IPS DF 19.7 (cell line): ENCODE measurements around the gene FBXW8.

Experiments used
- DNase-seq: peaks from one replicate; pipeline ENCODE4 v3.0.0-alpha.2; 2013; ENCODE audit warnings: low read depth, low spot score

The FBXW8 gene

DNA sequence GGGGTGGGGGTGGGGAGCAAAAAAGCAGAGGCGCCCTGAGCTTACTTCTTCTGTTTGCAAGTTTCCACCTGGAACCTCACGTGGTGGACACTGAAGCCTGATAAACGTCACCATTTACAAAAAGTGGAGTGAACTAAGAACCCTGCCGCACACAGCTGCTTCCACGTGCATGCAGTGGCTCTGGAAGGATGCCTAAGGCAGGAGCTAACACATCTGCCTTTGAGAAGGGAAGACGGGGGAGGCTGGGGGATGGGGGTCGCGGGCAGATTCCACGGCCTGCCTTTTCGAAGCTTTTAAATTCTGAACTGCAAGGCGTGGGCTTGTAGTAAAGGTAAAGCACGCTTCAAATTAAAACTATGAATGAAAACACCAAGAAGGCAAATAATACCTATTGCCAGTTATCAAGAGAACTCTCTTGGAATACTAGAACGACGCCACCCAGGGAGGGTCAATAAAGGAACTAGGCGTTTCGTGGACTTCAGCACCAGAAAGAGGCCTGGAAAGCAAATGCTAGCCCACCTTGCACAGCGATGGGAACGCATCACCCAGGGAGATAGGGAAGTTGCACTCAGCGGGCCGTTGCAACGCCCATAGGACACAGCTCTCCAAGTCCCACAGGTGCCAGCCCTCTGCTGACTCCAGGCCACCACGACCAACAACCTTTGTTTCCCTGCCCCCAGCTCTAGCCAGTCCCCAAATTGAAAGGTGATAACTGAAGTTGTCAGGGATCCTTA is 126.7 kb downstream of the FBXW8 start:
- DNase-seq: no peak

DNA sequence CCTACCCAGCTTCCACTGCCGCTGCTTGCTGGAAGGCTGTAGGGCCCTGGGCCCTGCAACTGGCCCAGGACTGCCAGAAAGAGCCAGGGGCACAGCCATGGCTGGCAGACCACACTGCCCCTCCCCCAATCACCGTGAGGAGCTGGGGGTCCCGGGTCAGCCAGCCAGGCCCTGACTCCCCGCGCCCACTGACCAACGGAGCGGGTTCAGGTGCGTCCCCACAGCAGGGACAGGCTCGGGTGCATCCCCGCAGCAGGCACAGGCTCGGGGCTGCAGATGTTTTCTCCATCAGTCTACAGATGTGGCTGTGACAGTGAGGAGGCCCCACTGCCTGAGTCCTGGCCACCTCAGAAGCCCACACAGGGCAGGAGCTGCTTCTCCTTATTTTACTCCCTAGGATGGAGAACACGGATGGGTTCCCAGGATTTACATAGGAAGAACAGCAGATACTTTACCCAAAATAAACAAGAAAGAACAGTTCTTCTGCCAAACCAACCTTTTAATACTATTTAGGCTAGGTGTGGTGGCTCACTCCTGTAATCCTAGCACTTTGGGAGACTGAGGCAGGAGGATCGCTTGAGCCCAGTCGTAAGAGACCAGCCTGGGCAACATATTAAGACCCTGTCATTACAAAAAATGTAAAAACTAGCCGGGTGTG is 127.4 kb downstream of the FBXW8 start:
- DNase-seq: no peak

DNA sequence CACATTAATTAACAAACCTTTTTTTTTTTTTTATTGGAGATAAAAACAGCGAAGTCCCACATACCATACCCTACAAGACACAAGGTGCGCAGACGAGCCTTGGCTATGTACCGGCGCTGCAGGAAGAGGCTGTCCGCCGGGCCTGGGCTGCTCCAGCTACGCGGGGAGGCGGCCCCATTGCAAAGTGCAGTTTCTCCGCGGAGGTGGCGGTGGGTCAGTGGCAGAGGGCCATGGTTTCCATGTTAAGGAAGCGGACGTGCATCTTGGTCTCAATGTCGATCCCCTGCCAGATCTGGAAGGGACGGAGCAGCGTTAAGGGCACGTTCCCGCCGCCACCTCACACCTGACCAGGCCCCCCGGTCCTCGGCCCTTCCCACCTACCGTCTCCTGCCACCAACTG is 128.2 kb downstream of the FBXW8 start:
- no peak for DNase-seq

DNA sequence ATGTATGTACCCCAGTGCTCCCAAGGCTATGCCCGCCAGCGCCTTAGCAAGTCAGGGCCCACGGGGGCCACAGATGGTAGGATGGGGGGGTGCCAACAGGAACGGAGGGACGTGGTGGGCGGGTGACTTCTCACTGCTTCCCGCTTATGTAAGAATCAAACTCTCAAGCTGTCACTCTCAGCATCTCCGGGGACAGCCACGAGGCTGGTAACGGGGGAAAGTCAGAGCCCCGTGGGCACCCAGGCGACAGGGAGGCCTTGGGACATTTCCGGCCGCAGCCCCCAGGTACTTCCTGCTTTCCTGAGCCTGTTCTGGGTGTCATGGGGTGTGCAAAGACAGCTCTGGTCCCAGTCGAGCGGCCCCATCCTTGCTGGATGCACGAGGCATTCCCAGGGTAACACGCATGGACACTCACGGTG is 129.2 kb downstream of the FBXW8 start:
- no peak for DNase-seq

- no peak for DNase-seq
Measured at GRCh38 chr12:117040496-117040895, 129.7 kb downstream of the FBXW8 start.

DNA sequence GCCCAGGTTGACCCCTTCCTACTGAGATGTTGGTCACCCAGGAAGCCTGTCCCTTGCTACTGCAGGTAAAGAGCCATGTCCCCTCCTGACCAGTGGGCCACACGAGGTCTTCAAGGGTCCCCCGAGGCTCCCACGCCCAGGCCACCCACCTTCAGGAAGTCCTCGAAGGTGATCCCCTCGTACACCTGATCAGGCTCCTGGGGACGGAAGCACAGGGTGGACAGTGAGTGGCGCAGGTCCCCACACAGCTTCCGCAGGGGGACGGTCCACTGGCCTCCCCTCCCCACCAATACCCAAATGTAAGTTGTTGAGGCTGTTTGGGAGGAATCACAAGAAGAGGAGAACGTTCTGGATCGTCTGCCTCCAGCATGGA is 131.0 kb downstream of the FBXW8 start:
- DNase-seq: no peak

DNA sequence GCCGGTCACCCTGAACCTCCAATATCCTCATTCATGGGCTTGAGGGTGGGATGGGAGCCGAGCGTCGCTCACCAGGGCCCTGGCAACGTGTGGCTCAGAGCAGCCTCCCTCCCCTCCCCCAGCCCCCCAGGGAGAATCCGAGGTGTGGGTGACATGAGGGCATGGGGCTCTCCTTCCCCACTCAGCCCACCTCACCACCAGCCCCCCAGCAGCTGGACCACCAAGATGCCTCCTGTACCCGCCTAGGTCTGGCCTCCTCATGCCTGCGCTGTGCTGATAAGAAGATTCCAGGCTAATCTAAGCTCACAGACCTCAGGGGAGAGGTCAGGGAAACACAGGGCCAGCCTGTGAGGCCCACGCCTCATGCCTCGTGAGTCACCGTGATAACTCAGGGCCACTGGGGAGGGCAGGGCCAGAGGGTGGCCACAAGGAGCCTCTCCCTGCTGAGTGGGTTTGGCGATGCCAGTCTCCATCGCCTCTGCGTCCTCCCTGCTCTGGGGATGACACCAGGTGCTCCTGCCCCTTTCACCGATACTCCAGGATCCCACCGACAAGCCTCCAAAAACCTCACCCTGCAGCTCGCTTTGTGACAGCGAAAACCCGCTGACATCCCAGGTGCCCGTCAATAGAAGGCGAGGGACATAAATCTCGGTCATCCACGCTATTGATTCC is 131.6 kb downstream of the FBXW8 start:
- no peak for DNase-seq

GRCh38 chr12:117042862-117043261 is 132.1 kb downstream of the FBXW8 start:
- no peak for DNase-seq

GRCh38 chr12:117044311-117044710 is 133.6 kb downstream of the FBXW8 start:
- DNase-seq: no peak

DNA sequence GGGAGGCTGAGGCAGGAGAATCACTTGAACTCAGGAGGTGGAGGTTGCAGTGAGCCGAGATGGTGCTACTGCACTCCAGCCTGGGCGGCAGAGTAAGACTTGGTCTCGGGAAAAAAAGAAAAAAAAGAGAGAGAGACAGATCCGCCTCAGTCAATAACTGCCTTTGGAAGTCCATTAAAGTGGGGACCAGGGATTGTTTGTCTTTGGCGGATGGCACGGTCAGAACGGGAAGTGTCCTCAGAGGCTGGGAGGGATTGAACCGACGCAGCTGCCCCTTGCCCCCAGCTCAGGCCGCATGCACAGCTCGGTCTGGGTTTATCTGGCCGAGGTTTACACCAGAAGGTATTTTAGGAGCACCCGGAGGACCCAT is 134.0 kb downstream of the FBXW8 start:
- DNase-seq: no peak

GRCh38 chr12:117045160-117046010 is 134.6 kb downstream of the FBXW8 start:
- no peak for DNase-seq

GRCh38 chr12:117046011-117046369 is 135.2 kb downstream of the FBXW8 start:
- no peak for DNase-seq

- DNase-seq: no peak
Measured at GRCh38 chr12:117046425-117046824, 135.7 kb downstream of the FBXW8 start.

DNA sequence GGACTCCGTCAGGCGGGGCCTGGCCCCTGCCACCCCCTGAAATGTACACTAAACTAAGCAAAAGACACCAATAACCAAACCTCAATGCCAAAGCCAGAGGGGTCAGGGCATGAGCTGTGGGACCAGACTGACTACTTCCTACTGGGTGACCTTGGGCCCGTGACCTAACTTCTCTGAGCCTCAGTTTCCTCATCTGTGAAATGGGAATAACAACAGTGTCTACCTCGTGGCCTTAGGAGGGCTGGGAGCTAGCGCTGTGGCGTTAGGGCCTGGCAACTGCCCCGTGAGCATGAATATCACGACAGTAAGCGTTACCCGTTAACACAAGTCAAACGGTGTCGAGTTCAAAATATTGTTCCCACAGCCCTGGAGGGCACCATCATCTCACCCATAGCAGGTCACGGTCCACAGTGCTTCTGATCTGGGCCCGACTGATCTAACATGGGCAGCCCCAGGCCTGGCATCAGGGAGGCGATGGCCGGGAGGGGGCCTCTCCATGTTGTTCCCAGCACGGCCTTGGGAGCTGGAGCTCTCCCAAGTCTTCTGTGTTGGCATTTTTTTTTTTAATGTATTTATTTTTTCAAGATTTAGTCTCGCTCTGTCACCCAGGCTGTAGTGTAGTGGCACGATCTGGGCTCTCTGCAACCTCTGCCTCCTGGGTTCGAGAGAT is 136.2 kb downstream of the FBXW8 start:
- DNase-seq: no peak

- DNase-seq: no peak
Measured at GRCh38 chr12:117047810-117048584, 137.2 kb downstream of the FBXW8 start.

- no peak for DNase-seq
Measured at GRCh38 chr12:117048585-117048904, 137.8 kb downstream of the FBXW8 start.

DNA sequence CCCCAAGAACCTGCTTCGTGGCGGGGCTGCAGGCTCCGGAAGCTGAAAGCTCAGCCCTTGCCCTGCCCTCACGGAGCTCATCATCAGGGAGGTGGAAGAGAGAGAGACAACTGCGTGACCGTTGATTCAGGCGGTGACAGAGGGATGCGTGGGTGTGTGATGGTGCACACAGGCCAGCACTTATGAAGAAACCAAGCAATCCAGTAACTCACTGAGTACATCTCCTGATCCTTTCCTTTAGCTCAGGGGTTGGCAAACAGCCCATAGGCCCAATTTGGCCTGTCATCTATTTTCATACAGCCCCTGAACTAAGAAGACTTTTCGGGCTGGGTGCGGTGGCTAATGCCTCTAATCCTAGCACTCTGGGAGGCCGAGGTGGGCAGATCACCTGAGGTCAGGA is 138.5 kb downstream of the FBXW8 start:
- no peak for DNase-seq

- DNase-seq: no peak
Measured at GRCh38 chr12:117050060-117050459, 139.3 kb downstream of the FBXW8 start.

DNA sequence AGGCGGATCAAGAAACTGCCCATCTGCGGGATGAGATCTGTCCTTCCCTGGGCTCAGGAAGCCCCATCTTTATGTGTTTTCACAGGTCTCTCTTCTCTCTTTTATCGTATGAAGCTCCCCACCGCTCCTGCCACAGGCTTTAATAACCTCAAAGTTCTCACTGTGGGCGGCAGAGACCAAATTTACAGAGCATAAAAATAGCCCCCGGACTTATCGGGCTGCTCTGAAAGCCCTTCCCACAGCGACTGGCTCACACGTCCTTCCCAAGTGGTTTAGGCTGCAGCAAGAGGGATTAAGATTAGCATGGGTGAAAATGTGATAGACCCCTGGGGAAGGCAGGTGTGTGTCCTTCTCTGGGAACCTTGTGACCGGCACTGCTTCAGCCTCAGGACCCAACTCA is 140.6 kb downstream of the FBXW8 start:
- DNase-seq: no peak

GRCh38 chr12:117052386-117053049 is 141.8 kb downstream of the FBXW8 start:
- no peak for DNase-seq

- DNase-seq: no peak
Measured at GRCh38 chr12:117053050-117053400, 142.3 kb downstream of the FBXW8 start.
